Astrocyte (in vitro differentiated cells and primary cell): ENCODE results near the gene WIPI1. TPM values are rescaled to one million over a fixed set of nuclear protein-coding genes. Genes with fewer than 3 reads are reported as not detected.

Experiments
- DNase-seq: peaks from one replicate; pipeline ENCODE4 v3.0.0-alpha.2; 2010; ENCODE audit warnings: low read depth
- FAIRE-seq: peaks from 2 replicates; lab custom pipeline; 2011; peaks lifted over from hg19 to GRCh38; lab: Jason Lieb, UNC
- H2AFZ ChIP-seq: 2 replicates; pipeline ENCODE4 v1.6.0; 2012; ENCODE audit warnings: low read depth, low read length, inconsistent platforms
- H3K27ac ChIP-seq: 2 replicates; pipeline ENCODE4 v1.5.1; 2011; ENCODE audit warnings: low read depth, low read length, inconsistent platforms
- H3K27me3 ChIP-seq: 2 replicates; pipeline ENCODE4 v1.6.0; 2011; ENCODE audit warnings: low read length, inconsistent platforms; ENCODE audit not compliant: insufficient read depth
- H3K36me3 ChIP-seq: 2 replicates; pipeline ENCODE4 v1.5.1; 2011; ENCODE audit warnings: low read length, inconsistent platforms; ENCODE audit not compliant: insufficient read depth
- H3K4me1 ChIP-seq: 2 replicates; pipeline ENCODE4 v1.5.1; 2011; ENCODE audit warnings: low read length, inconsistent platforms; ENCODE audit not compliant: insufficient read depth
- H3K4me2 ChIP-seq: 2 replicates; pipeline ENCODE4 v1.6.0; 2012; ENCODE audit warnings: low read length, inconsistent platforms
- H3K4me3 ChIP-seq: 2 replicates; pipeline ENCODE4 v1.5.1; 2011; ENCODE audit warnings: low read depth, mild to moderate bottlenecking, low read length, inconsistent platforms; ENCODE audit not compliant: insufficient read depth
- H3K79me2 ChIP-seq: 2 replicates; pipeline ENCODE4 v1.6.0; 2012; ENCODE audit warnings: mild to moderate bottlenecking, low read length, inconsistent platforms; ENCODE audit not compliant: insufficient read depth
- H3K9ac ChIP-seq: 2 replicates; pipeline ENCODE4 v1.6.0; 2012; ENCODE audit warnings: mild to moderate bottlenecking, low read length, inconsistent platforms
- H3K9me3 ChIP-seq: 2 replicates; pipeline ENCODE4 v1.5.1; 2012; ENCODE audit warnings: low read depth, mild to moderate bottlenecking, low read length, inconsistent platforms; ENCODE audit not compliant: insufficient read depth
- H4K20me1 ChIP-seq: 2 replicates; pipeline ENCODE4 v1.6.0; 2012; ENCODE audit warnings: low read length, inconsistent platforms; ENCODE audit not compliant: insufficient read depth
- H3K27ac Mint-ChIP-seq: one replicate; pipeline ENCODE4 v1.8.0; 2021; ENCODE audit warnings: mild to moderate bottlenecking, mixed read lengths; ENCODE audit not compliant: unreplicated experiment
- H3K27me3 Mint-ChIP-seq: one replicate; pipeline ENCODE4 v1.8.0; 2021; ENCODE audit warnings: low read depth, mixed read lengths; ENCODE audit not compliant: unreplicated experiment
- H3K36me3 Mint-ChIP-seq: one replicate; pipeline ENCODE4 v1.8.0; 2021; ENCODE audit warnings: low read depth, mixed read lengths; ENCODE audit not compliant: unreplicated experiment
- H3K4me1 Mint-ChIP-seq: one replicate; pipeline ENCODE4 v1.8.0; 2021; ENCODE audit warnings: low read depth, mixed read lengths; ENCODE audit not compliant: unreplicated experiment
- H3K4me3 Mint-ChIP-seq: one replicate; pipeline ENCODE4 v1.8.0; 2021; ENCODE audit warnings: mild to moderate bottlenecking, moderate library complexity, mixed read lengths; ENCODE audit not compliant: unreplicated experiment
- H3K9me3 Mint-ChIP-seq: one replicate; pipeline ENCODE4 v1.8.0; 2021; ENCODE audit warnings: mild to moderate bottlenecking, mixed read lengths; ENCODE audit not compliant: unreplicated experiment
- EZH2 ChIP-seq: IDR thresholded peaks from 2 replicates; pipeline ENCODE4 v1.6.1; 2012; ENCODE audit warnings: mild to moderate bottlenecking, low read length, inconsistent platforms; ENCODE audit not compliant: insufficient read depth
- total RNA-seq: library from RNA; stranded (reverse); gene quantifications from 2 replicates; pipeline ENCODE4 v1.2.1, GENCODE V29; 2021
- TF ChIP-seq, protein P1 (sequence below): IDR thresholded peaks from 2 replicates; pipeline ENCODE4 v1.5.1; 2011; ENCODE audit warnings: low read depth, mild to moderate bottlenecking, inconsistent platforms, low read length, moderate library complexity; ENCODE audit not compliant: insufficient read depth

Gene WIPI1
- total RNA-seq, 1 donor from 2014 or later: 83.5 TPM

DNA sequence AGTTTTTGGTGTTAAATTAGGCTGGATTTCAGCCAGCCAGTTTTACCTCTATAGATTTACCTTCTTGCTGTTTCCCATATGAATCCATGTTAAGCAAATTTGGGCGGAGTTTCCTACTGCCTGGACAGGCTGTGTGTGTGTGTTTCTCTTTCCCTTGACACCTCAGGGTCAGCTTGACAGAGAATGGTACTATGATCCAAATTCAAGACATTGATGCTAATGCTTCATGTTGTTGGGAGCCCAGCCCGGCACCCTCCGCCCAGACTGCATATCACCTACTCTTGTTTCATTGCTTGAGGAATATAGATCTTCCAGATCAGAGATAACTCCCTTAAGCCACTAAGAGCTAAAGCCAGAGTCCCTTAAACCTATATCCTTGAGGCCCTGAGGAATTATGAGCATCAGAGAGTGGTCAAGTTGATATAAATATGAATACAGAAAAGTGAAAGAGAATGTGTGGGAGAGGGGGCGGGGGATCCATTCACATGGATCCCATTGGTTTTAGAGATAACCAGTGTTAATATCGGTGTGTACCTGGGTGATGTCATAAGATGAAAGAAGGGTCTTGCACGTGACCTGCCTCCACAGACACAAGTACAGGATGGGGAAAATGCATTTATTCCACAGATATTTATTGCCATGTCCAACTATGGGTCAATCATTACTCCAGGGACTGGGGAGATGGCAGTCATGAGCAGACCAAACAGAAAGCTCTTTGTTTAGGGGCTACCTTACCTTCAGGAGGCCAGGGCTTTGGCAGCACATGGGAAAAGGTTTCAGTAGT is 69.7 kb downstream of the WIPI1 start:
- H3K36me3 ChIP-seq: no peaks in the 10 kb centered on the region
- H3K27me3 Mint-ChIP-seq: peaks cover 21% of the 10 kb centered on the region
- DNase-seq (no peak), FAIRE-seq (no peak)
- no peak overlapping the region for H3K9ac ChIP-seq
- TF ChIP-seq, protein P1, sequence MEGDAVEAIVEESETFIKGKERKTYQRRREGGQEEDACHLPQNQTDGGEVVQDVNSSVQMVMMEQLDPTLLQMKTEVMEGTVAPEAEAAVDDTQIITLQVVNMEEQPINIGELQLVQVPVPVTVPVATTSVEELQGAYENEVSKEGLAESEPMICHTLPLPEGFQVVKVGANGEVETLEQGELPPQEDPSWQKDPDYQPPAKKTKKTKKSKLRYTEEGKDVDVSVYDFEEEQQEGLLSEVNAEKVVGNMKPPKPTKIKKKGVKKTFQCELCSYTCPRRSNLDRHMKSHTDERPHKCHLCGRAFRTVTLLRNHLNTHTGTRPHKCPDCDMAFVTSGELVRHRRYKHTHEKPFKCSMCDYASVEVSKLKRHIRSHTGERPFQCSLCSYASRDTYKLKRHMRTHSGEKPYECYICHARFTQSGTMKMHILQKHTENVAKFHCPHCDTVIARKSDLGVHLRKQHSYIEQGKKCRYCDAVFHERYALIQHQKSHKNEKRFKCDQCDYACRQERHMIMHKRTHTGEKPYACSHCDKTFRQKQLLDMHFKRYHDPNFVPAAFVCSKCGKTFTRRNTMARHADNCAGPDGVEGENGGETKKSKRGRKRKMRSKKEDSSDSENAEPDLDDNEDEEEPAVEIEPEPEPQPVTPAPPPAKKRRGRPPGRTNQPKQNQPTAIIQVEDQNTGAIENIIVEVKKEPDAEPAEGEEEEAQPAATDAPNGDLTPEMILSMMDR: no peak
- no peak for TF ChIP-seq EZH2
- no peak overlapping the region for H3K4me3 ChIP-seq
- no peaks in the 10 kb centered on the region for H3K9me3 ChIP-seq
- H3K4me3 Mint-ChIP-seq: no peak overlapping the region
- H3K79me2 ChIP-seq: no peaks in the 10 kb centered on the region
- H3K4me2 ChIP-seq: no peak overlapping the region
- no peaks in the 10 kb centered on the region for H3K9me3 Mint-ChIP-seq
- H3K36me3 Mint-ChIP-seq: no peaks in the 10 kb centered on the region
- H3K4me1 ChIP-seq: peaks cover 20% of the 10 kb centered on the region
- peaks cover 14% of the 10 kb centered on the region for H3K4me1 Mint-ChIP-seq
- H3K27me3 ChIP-seq: no peaks in the 10 kb centered on the region
- H2AFZ ChIP-seq: no peak overlapping the region
- no peak overlapping the region for H3K27ac ChIP-seq
- H4K20me1 ChIP-seq: no peaks in the 10 kb centered on the region
- H3K27ac Mint-ChIP-seq: no peak overlapping the region

- no peaks in the 10 kb centered on the region for H3K9me3 ChIP-seq
- FAIRE-seq (no peak), DNase-seq (no peak)
- H3K79me2 ChIP-seq: no peaks in the 10 kb centered on the region
- H3K4me3 ChIP-seq: no peak overlapping the region
- H3K27ac Mint-ChIP-seq: no peak overlapping the region
- H3K36me3 Mint-ChIP-seq: peaks cover under 1% of the 10 kb centered on the region
- H3K36me3 ChIP-seq: no peaks in the 10 kb centered on the region
- H3K27ac ChIP-seq: no peak overlapping the region
- no peak overlapping the region for H3K4me2 ChIP-seq
- peaks cover 15% of the 10 kb centered on the region for H3K27me3 Mint-ChIP-seq
- TF ChIP-seq EZH2: no peak
- TF ChIP-seq, protein P1: no peak
- H3K4me3 Mint-ChIP-seq: no peak overlapping the region
- H3K9me3 Mint-ChIP-seq: no peaks in the 10 kb centered on the region
- H4K20me1 ChIP-seq: no peaks in the 10 kb centered on the region
- no peak overlapping the region for H3K9ac ChIP-seq
- peaks cover 26% of the 10 kb centered on the region for H3K4me1 ChIP-seq
- H3K27me3 ChIP-seq: no peaks in the 10 kb centered on the region
- H2AFZ ChIP-seq: no peak overlapping the region
- peaks cover 14% of the 10 kb centered on the region for H3K4me1 Mint-ChIP-seq
Observed at GRCh38 chr17:68385490-68386215, 71.6 kb downstream of the WIPI1 start.
